WTC11 (cell line): Measurements from ENCODE around the gene MAN2B2. TPM values are rescaled to one million over a fixed set of nuclear protein-coding genes. Genes with fewer than 3 reads are reported as not detected.

Source experiments
- ATAC-seq: fragments of 200-7000 bp; cut with Tn5 transposase; 2 replicates; pipeline ENCODE4 v1.10.0; 2021; ENCODE audit warnings: mild to moderate bottlenecking, moderate library complexity
- CTCF ChIA-PET: fragments of 300-600 bp; sonication (Branson Sonifier 250); formaldehyde crosslinking; loops from one replicate; lab custom pipeline; 2021; ENCODE audit warnings: antibody characterized with exemption; lab: Charles Lee
- POLR2A ChIA-PET: fragments of 350-600 bp; sonication (Branson Sonifier 250); formaldehyde crosslinking; loops from one replicate; lab custom pipeline; 2021; ENCODE audit warnings: antibody characterized with exemption; lab: Charles Lee
- DNase-seq: peaks from one replicate; pipeline ENCODE4 v3.0.0; 2021; ENCODE audit warnings: low spot score
- H3K27ac Mint-ChIP-seq: 2 replicates; pipeline ENCODE4 v1.8.0; 2021; ENCODE audit warnings: mixed read lengths
- H3K27me3 Mint-ChIP-seq: 2 replicates; pipeline ENCODE4 v1.8.0; 2021; ENCODE audit warnings: low read depth, mild to moderate bottlenecking, moderate library complexity, mixed read lengths
- H3K36me3 Mint-ChIP-seq: 2 replicates; pipeline ENCODE4 v1.8.0; 2021; ENCODE audit warnings: mixed read lengths
- H3K4me1 Mint-ChIP-seq: 2 replicates; pipeline ENCODE4 v1.8.0; 2022; ENCODE audit warnings: mixed read lengths
- H3K4me3 Mint-ChIP-seq: 2 replicates; pipeline ENCODE4 v1.8.0; 2021; ENCODE audit warnings: mild to moderate bottlenecking, moderate library complexity, mixed read lengths
- H3K9me3 Mint-ChIP-seq: 2 replicates; pipeline ENCODE4 v1.8.0; 2021; ENCODE audit warnings: mixed read lengths
- ATF6 ChIP-seq: sonication (generic); formaldehyde crosslinking; IDR thresholded peaks from 2 replicates; pipeline ENCODE4 v1.8.1; 2023; ENCODE audit warnings: mild to moderate bottlenecking, missing genetic modification reagents
- CREM ChIP-seq: sonication (generic); formaldehyde crosslinking; IDR thresholded peaks from 2 replicates; pipeline ENCODE4 v1.8.1; 2022; ENCODE audit warnings: mild to moderate bottlenecking, missing genetic modification reagents, moderate library complexity
- CTCF ChIP-seq: fragments of 200-600 bp; IDR thresholded peaks from 2 replicates; pipeline ENCODE4 v1.8.0; 2022; ENCODE audit warnings: antibody characterized with exemption
- E2F5 ChIP-seq: sonication (generic); formaldehyde crosslinking; IDR thresholded peaks from 2 replicates; pipeline ENCODE4 v1.8.1; 2022; ENCODE audit warnings: mild to moderate bottlenecking, moderate library complexity, missing genetic modification reagents
- ESRRA ChIP-seq: sonication (generic); formaldehyde crosslinking; IDR thresholded peaks from 2 replicates; pipeline ENCODE4 v1.8.1; 2022; ENCODE audit warnings: mild to moderate bottlenecking, missing genetic modification reagents, borderline replicate concordance
- ETV6 ChIP-seq: sonication (generic); formaldehyde crosslinking; IDR thresholded peaks from 2 replicates; pipeline ENCODE4 v1.8.1; 2022; ENCODE audit warnings: mild to moderate bottlenecking, missing genetic modification reagents
- IRF1 ChIP-seq: sonication (generic); formaldehyde crosslinking; IDR thresholded peaks from 2 replicates; pipeline ENCODE4 v1.8.0; 2023; ENCODE audit warnings: missing genetic modification reagents
- NR3C1 ChIP-seq: sonication (generic); formaldehyde crosslinking; conservative IDR thresholded peaks from 2 replicates; pipeline ENCODE4 v1.8.1; 2023; ENCODE audit warnings: low read depth, mild to moderate bottlenecking, missing genetic modification reagents
- PRDM15 ChIP-seq: sonication (generic); formaldehyde crosslinking; IDR thresholded peaks from 2 replicates; pipeline ENCODE4 v1.8.0; 2022; ENCODE audit warnings: missing genetic modification reagents
- PRRX2 ChIP-seq: fragments of 250-450 bp; sonication (Bioruptor Pico); IDR thresholded peaks from 2 replicates; pipeline ENCODE4 v1.8.0; 2021; ENCODE audit warnings: mild to moderate bottlenecking
- SMAD4 ChIP-seq: sonication (generic); formaldehyde crosslinking; IDR thresholded peaks from 2 replicates; pipeline ENCODE4 v1.8.0; 2022; ENCODE audit warnings: mild to moderate bottlenecking, missing genetic modification reagents
- SOX15 ChIP-seq: fragments of 250-450 bp; sonication (Bioruptor Pico); IDR thresholded peaks from 2 replicates; pipeline ENCODE4 v1.9.0; 2021; ENCODE audit warnings: mild to moderate bottlenecking
- ZBTB21 ChIP-seq: sonication (generic); formaldehyde crosslinking; IDR thresholded peaks from 2 replicates; pipeline ENCODE4 v1.8.1; 2023; ENCODE audit warnings: mild to moderate bottlenecking, missing genetic modification reagents, borderline replicate concordance
- ZBTB43 ChIP-seq: sonication (generic); formaldehyde crosslinking; IDR thresholded peaks from 2 replicates; pipeline ENCODE4 v1.8.1; 2023; ENCODE audit warnings: mild to moderate bottlenecking, missing genetic modification reagents
- ZNF138 ChIP-seq: sonication (generic); formaldehyde crosslinking; conservative IDR thresholded peaks from 2 replicates; pipeline ENCODE4 v1.8.1; 2022; ENCODE audit warnings: mild to moderate bottlenecking, moderate library complexity, missing genetic modification reagents
- ZNF219 ChIP-seq: sonication (generic); formaldehyde crosslinking; IDR thresholded peaks from 2 replicates; pipeline ENCODE4 v1.8.0; 2023; ENCODE audit warnings: missing genetic modification reagents, mild to moderate bottlenecking, borderline replicate concordance
- ZNF317 ChIP-seq: sonication (generic); formaldehyde crosslinking; IDR thresholded peaks from 2 replicates; pipeline ENCODE4 v1.8.1; 2023; ENCODE audit warnings: low read depth, mild to moderate bottlenecking, moderate library complexity, missing genetic modification reagents, borderline replicate concordance
- ZNF416 ChIP-seq: fragments of 250-450 bp; sonication (Bioruptor Pico); IDR thresholded peaks from 2 replicates; pipeline ENCODE4 v1.9.0; 2021; ENCODE audit warnings: mild to moderate bottlenecking, inconsistent platforms
- ZNF532 ChIP-seq: fragments of 250-450 bp; sonication (Bioruptor Pico); IDR thresholded peaks from 2 replicates; pipeline ENCODE4 v1.9.0; 2021; ENCODE audit warnings: mild to moderate bottlenecking, borderline replicate concordance
- total RNA-seq: library from RNA; stranded (reverse); gene quantifications from 3 replicates; pipeline ENCODE4 v1.2.3, GENCODE V29; 2021

MAN2B2 gene
- total RNA-seq, 1 experiment from 2014 or later = 6.3 TPM

- Mint-ChIP-seq H3K4me1 (no peaks in the 10 kb centered on the region; the same call in 1 of the 2 replicates), H3K27me3 (peaks cover 23% of the 10 kb centered on the region), H3K27ac (no peak overlapping the region), H3K4me3 (peak overlapping the region; percentile 35; the same call in 1 of the 2 replicates), H3K36me3 (peaks cover 20% of the 10 kb centered on the region), H3K9me3 (peaks cover 7% of the 10 kb centered on the region)
- TF ChIP-seq SOX15 (CRISPR knock-in tag) (no peak), CREM (CRISPR knock-in tag) (no peak), ESRRA (CRISPR knock-in tag) (no peak), ZNF416 (CRISPR knock-in tag) (no peak), ZBTB21 (CRISPR knock-in tag) (no peak), IRF1 (CRISPR knock-in tag) (no peak), SMAD4 (CRISPR knock-in tag) (no peak), ZNF317 (CRISPR knock-in tag) (no peak), ZNF532 (no peak), ATF6 (CRISPR knock-in tag) (no peak), E2F5 (CRISPR knock-in tag) (no peak), PRDM15 (CRISPR knock-in tag) (no peak), CTCF (no peak), NR3C1 (CRISPR knock-in tag) (no peak), ETV6 (CRISPR knock-in tag) (no peak), ZNF138 (CRISPR knock-in tag) (no peak), ZBTB43 (no peak), PRRX2 (CRISPR knock-in tag) (no peak), ZNF219 (CRISPR knock-in tag) (no peak)
- ATAC-seq = no peak
- CTCF ChIA-PET = no interaction called here
- POLR2A ChIA-PET = no interaction called here
- no peak for DNase-seq
Measured at GRCh38 chr4:6576932-6577331, 1.9 kb downstream of the MAN2B2 start.
